WTC11 (cell line): ENCODE measurements around the gene SLC41A3. TPM values are rescaled to one million over a fixed set of nuclear protein-coding genes. Genes with fewer than 3 reads are reported as not detected.

Experiments
- ATAC-seq: fragments of 200-7000 bp; cut with Tn5 transposase; 2 replicates; pipeline ENCODE4 v1.10.0; 2021; ENCODE audit warnings: mild to moderate bottlenecking, moderate library complexity
- CTCF ChIA-PET: fragments of 300-600 bp; sonication (Branson Sonifier 250); formaldehyde crosslinking; loops from one replicate; lab custom pipeline; 2021; ENCODE audit warnings: antibody characterized with exemption; lab: Charles Lee
- POLR2A ChIA-PET: fragments of 350-600 bp; sonication (Branson Sonifier 250); formaldehyde crosslinking; loops from one replicate; lab custom pipeline; 2021; ENCODE audit warnings: antibody characterized with exemption; lab: Charles Lee
- DNase-seq: peaks from one replicate; pipeline ENCODE4 v3.0.0; 2021; ENCODE audit warnings: low spot score
- H3K27ac Mint-ChIP-seq: 2 replicates; pipeline ENCODE4 v1.8.0; 2021; ENCODE audit warnings: mixed read lengths
- H3K27me3 Mint-ChIP-seq: 2 replicates; pipeline ENCODE4 v1.8.0; 2021; ENCODE audit warnings: low read depth, mild to moderate bottlenecking, moderate library complexity, mixed read lengths
- H3K36me3 Mint-ChIP-seq: 2 replicates; pipeline ENCODE4 v1.8.0; 2021; ENCODE audit warnings: mixed read lengths
- H3K4me1 Mint-ChIP-seq: 2 replicates; pipeline ENCODE4 v1.8.0; 2022; ENCODE audit warnings: mixed read lengths
- H3K4me3 Mint-ChIP-seq: 2 replicates; pipeline ENCODE4 v1.8.0; 2021; ENCODE audit warnings: mild to moderate bottlenecking, moderate library complexity, mixed read lengths
- H3K9me3 Mint-ChIP-seq: 2 replicates; pipeline ENCODE4 v1.8.0; 2021; ENCODE audit warnings: mixed read lengths
- ARID4B ChIP-seq: sonication (generic); formaldehyde crosslinking; IDR thresholded peaks from 2 replicates; pipeline ENCODE4 v1.8.0; 2023; ENCODE audit warnings: missing genetic modification reagents, mild to moderate bottlenecking, borderline replicate concordance
- ATF2 ChIP-seq: sonication (generic); formaldehyde crosslinking; IDR thresholded peaks from 2 replicates; pipeline ENCODE4 v1.8.1; 2022; ENCODE audit warnings: low read depth, missing genetic modification reagents, borderline replicate concordance
- E2F5 ChIP-seq: sonication (generic); formaldehyde crosslinking; IDR thresholded peaks from 2 replicates; pipeline ENCODE4 v1.8.1; 2022; ENCODE audit warnings: mild to moderate bottlenecking, moderate library complexity, missing genetic modification reagents
- ELF4 ChIP-seq: sonication (generic); formaldehyde crosslinking; IDR thresholded peaks from 2 replicates; pipeline ENCODE4 v1.8.1; 2022; ENCODE audit warnings: low read depth, mild to moderate bottlenecking, moderate library complexity, missing genetic modification reagents
- FOXK1 ChIP-seq: sonication (generic); formaldehyde crosslinking; IDR thresholded peaks from 2 replicates; pipeline ENCODE4 v1.8.0; 2022; ENCODE audit warnings: mild to moderate bottlenecking, moderate library complexity, missing genetic modification reagents
- GABPB1 ChIP-seq: sonication (generic); formaldehyde crosslinking; IDR thresholded peaks from 2 replicates; pipeline ENCODE4 v1.8.1; 2023; ENCODE audit warnings: mild to moderate bottlenecking, missing genetic modification reagents
- HMGXB4 ChIP-seq: sonication (generic); formaldehyde crosslinking; IDR thresholded peaks from 2 replicates; pipeline ENCODE4 v1.8.1; 2023; ENCODE audit warnings: mild to moderate bottlenecking, moderate library complexity, missing genetic modification reagents
- IRF1 ChIP-seq: sonication (generic); formaldehyde crosslinking; IDR thresholded peaks from 2 replicates; pipeline ENCODE4 v1.8.0; 2023; ENCODE audit warnings: missing genetic modification reagents
- NFE2L1 ChIP-seq: sonication (generic); formaldehyde crosslinking; IDR thresholded peaks from 2 replicates; pipeline ENCODE4 v1.8.1; 2023; ENCODE audit warnings: missing genetic modification reagents
- SMAD4 ChIP-seq: sonication (generic); formaldehyde crosslinking; IDR thresholded peaks from 2 replicates; pipeline ENCODE4 v1.8.0; 2022; ENCODE audit warnings: mild to moderate bottlenecking, missing genetic modification reagents
- SOX15 ChIP-seq: fragments of 250-450 bp; sonication (Bioruptor Pico); IDR thresholded peaks from 2 replicates; pipeline ENCODE4 v1.9.0; 2021; ENCODE audit warnings: mild to moderate bottlenecking
- SP1 ChIP-seq: sonication (generic); formaldehyde crosslinking; conservative IDR thresholded peaks from 2 replicates; pipeline ENCODE4 v1.8.1; 2022; ENCODE audit warnings: missing genetic modification reagents
- ZBTB21 ChIP-seq: sonication (generic); formaldehyde crosslinking; IDR thresholded peaks from 2 replicates; pipeline ENCODE4 v1.8.1; 2023; ENCODE audit warnings: mild to moderate bottlenecking, missing genetic modification reagents, borderline replicate concordance
- ZNF219 ChIP-seq: sonication (generic); formaldehyde crosslinking; IDR thresholded peaks from 2 replicates; pipeline ENCODE4 v1.8.0; 2023; ENCODE audit warnings: missing genetic modification reagents, mild to moderate bottlenecking, borderline replicate concordance
- ZNF281 ChIP-seq: sonication (generic); formaldehyde crosslinking; IDR thresholded peaks from 2 replicates; pipeline ENCODE4 v1.8.0; 2023; ENCODE audit warnings: mild to moderate bottlenecking, missing genetic modification reagents
- ZNF317 ChIP-seq: sonication (generic); formaldehyde crosslinking; IDR thresholded peaks from 2 replicates; pipeline ENCODE4 v1.8.1; 2023; ENCODE audit warnings: low read depth, mild to moderate bottlenecking, moderate library complexity, missing genetic modification reagents, borderline replicate concordance
- ZNF532 ChIP-seq: fragments of 250-450 bp; sonication (Bioruptor Pico); IDR thresholded peaks from 2 replicates; pipeline ENCODE4 v1.9.0; 2021; ENCODE audit warnings: mild to moderate bottlenecking, borderline replicate concordance
- total RNA-seq: library from RNA; stranded (reverse); gene quantifications from 3 replicates; pipeline ENCODE4 v1.2.3, GENCODE V29; 2021

Gene SLC41A3
- total RNA-seq, 1 experiment from 2014 or later, result 28.4 TPM

GRCh38 chr3:126065876-126066275 lies 18.0 kb downstream of the SLC41A3 start:
- DNase-seq, result no peak
- peaks cover 5% of the 10 kb centered on the region for H3K36me3 Mint-ChIP-seq
- POLR2A ChIA-PET, result no interaction called here
- peaks cover 8% of the 10 kb centered on the region; the same call in 1 of the 2 replicates for H3K4me1 Mint-ChIP-seq
- H3K4me3 Mint-ChIP-seq, result no peak overlapping the region
- H3K27me3 Mint-ChIP-seq, result no peaks in the 10 kb centered on the region; the same call in 1 of the 2 replicates
- TF ChIP-seq ELF4 (CRISPR knock-in tag) (no peak), NFE2L1 (no peak), ZNF532 (no peak), SP1 (CRISPR knock-in tag) (no peak), ARID4B (CRISPR knock-in tag) (no peak), ATF2 (no peak), GABPB1 (CRISPR knock-in tag) (no peak), E2F5 (CRISPR knock-in tag) (no peak), ZNF317 (CRISPR knock-in tag) (no peak), ZNF281 (no peak), FOXK1 (CRISPR knock-in tag) (no peak), ZNF219 (CRISPR knock-in tag) (no peak), IRF1 (CRISPR knock-in tag) (no peak), ZBTB21 (no peak), SMAD4 (CRISPR knock-in tag) (no peak), HMGXB4 (no peak), SOX15 (CRISPR knock-in tag) (no peak)
- CTCF ChIA-PET, result no interaction called here
- H3K9me3 Mint-ChIP-seq, result no peaks in the 10 kb centered on the region
- no peak for ATAC-seq
- no peak overlapping the region for H3K27ac Mint-ChIP-seq
